Memory B cell (primary cell): ENCODE results near the gene DMD.

Source experiments
- ATAC-seq: fragments of 150-1000 bp; cut with Tn5 transposase; 2 replicates; pipeline ENCODE4 v1.10.0; 2021; ENCODE audit warnings: low read depth, mild to moderate bottlenecking, moderate library complexity
- DNase-seq, 2 donors: peaks; one replicate each; pipeline ENCODE4 v3.0.0; 2022; ENCODE audit warnings: low spot score in 2 of 2
- H3K27ac Mint-ChIP-seq: one replicate; pipeline ENCODE4 v1.8.0; 2022; ENCODE audit warnings: mild to moderate bottlenecking, moderate library complexity, mixed read lengths
- H3K27me3 Mint-ChIP-seq: one replicate; pipeline ENCODE4 v1.8.0; 2022; ENCODE audit warnings: mixed read lengths
- H3K36me3 Mint-ChIP-seq: one replicate; pipeline ENCODE4 v1.8.0; 2022; ENCODE audit warnings: mild to moderate bottlenecking, mixed read lengths
- H3K4me1 Mint-ChIP-seq: one replicate; pipeline ENCODE4 v1.8.0; 2022; ENCODE audit warnings: mixed read lengths
- H3K4me3 Mint-ChIP-seq: one replicate; pipeline ENCODE4 v1.8.0; 2022; ENCODE audit warnings: mild to moderate bottlenecking, moderate library complexity, mixed read lengths
- H3K9me3 Mint-ChIP-seq: one replicate; pipeline ENCODE4 v1.8.0; 2022; ENCODE audit warnings: mixed read lengths

DMD gene

DNA sequence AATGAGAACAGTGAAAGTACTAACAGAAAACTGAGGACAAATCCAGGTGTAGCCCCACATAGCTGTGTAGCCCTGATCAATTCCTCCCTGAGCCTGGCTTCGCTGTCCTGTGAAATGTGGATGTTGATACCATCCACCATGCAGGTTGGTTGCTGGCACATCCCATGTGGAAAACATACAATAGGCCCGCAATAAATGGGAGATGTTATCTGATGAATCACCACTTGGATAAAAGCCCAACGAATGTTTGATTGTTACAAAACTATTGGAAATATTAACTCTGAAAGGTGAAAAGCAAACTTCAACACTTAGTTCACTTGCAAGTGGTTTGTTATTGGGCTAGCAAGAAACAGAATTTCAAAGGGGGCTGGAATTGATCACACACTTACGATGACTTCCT, 1953.2 kb downstream of the DMD start:
- no peaks in the 10 kb centered on the region for H3K36me3 Mint-ChIP-seq
- no peaks in the 10 kb centered on the region for H3K9me3 Mint-ChIP-seq
- no peak overlapping the region for H3K4me3 Mint-ChIP-seq
- no peak for DNase-seq
- H3K27ac Mint-ChIP-seq = no peak overlapping the region
- ATAC-seq = no peak
- no peaks in the 10 kb centered on the region for H3K27me3 Mint-ChIP-seq
- no peaks in the 10 kb centered on the region for H3K4me1 Mint-ChIP-seq

DNA sequence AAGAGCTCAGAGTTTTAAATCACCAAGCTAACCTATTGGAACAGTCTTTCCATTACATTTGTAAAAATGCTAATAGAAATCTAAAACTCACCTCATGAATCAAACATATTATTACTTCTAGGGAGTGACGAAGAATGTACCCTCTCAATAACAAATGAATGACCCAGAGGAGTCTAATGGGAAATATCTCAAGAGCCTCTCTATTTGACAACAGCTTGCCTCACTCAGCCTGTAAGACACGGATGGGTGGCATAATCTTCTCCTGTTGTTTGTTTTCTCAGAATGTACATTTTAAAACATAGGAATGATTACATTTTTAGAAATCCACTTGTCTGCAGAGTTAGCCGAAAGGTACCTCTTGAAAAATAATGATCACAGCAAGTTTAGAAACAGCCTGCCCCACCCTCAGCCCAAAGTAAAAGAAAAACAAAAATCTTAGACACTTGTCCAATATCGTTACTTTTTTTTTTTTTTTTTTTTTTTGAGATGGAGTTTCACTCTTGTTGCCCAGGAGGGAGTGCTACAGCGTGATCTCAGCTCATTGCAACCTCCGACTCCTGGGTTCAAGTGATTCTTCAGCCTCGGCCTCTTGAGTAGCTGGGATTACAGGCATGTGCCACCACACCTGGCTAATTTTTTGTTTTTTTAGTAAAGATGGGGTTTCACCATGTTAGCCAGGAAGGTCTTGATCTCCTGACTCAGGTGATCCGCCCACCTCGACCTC, 1955.9 kb downstream of the DMD start:
- H3K9me3 Mint-ChIP-seq = no peaks in the 10 kb centered on the region
- no peak overlapping the region for H3K4me3 Mint-ChIP-seq
- no peak for DNase-seq
- H3K27ac Mint-ChIP-seq = no peak overlapping the region
- no peaks in the 10 kb centered on the region for H3K4me1 Mint-ChIP-seq
- no peaks in the 10 kb centered on the region for H3K27me3 Mint-ChIP-seq
- no peaks in the 10 kb centered on the region for H3K36me3 Mint-ChIP-seq
- ATAC-seq = no peak

DNA sequence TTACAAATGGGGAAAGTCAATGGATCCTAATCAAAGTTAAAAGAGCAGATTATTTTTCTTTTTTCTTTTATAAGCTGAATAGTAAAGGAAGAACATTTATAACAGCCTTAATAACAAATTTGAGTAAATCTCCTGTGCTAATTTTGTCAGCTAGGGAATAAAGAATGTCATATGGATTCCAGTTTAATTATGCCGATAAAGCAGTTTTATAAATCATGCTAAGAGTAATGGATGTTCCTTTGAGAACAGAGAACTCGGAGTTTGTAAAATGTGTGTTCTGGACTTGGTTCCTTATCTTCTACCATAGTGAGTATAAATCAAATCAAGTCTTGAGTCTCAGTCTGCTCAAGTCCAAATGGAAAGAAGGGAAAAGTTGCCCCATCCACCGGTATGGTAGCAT, 1959.2 kb downstream of the DMD start:
- H3K4me3 Mint-ChIP-seq = no peak overlapping the region
- no peak for DNase-seq
- H3K27ac Mint-ChIP-seq = no peak overlapping the region
- no peaks in the 10 kb centered on the region for H3K4me1 Mint-ChIP-seq
- ATAC-seq = no peak
- no peaks in the 10 kb centered on the region for H3K27me3 Mint-ChIP-seq
- H3K36me3 Mint-ChIP-seq = no peaks in the 10 kb centered on the region
- no peaks in the 10 kb centered on the region for H3K9me3 Mint-ChIP-seq

DNA sequence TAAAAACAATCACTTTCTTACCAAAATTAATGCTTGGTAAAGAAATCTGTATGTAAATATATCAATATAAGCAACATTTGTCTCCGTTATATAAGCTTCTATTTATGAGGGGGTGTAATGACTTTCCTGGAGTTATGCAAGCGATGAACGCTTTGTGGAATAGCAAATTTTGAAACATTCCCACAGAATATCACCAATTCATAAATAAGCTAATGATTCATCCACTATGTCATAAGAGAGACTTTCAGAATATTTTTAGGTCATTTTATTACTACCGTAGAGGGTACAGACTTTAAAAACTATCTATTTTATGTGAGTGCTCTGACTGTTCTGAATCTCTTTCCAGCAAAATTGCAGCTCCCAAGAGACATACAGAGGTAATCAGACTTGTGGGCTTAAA, 1960.0 kb downstream of the DMD start:
- DNase-seq (no peak), ATAC-seq (no peak)
- no peaks in the 10 kb centered on the region for H3K36me3 Mint-ChIP-seq
- H3K27ac Mint-ChIP-seq = no peak overlapping the region
- H3K9me3 Mint-ChIP-seq = no peaks in the 10 kb centered on the region
- no peaks in the 10 kb centered on the region for H3K4me1 Mint-ChIP-seq
- H3K4me3 Mint-ChIP-seq = no peak overlapping the region
- no peaks in the 10 kb centered on the region for H3K27me3 Mint-ChIP-seq

DNA sequence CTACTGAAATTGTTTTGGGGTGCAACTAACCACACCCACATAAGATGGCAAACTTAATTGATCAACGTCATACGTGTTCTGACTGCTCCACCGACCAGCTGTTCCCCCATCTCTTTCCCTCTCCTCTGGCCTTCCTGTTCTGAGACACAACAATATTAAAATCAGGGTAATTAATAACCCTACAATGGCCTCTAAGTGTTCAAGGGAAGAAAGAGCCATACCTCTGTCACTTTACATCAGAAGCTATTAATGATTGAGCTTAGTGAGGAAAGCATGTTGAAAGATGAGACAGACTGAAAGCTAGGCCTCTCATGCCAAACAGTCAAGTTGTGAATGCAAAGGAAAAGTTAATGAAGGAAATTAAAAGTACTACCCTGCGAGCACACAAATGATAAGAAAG, 1965.6 kb downstream of the DMD start:
- DNase-seq (no peak), ATAC-seq (no peak)
- no peaks in the 10 kb centered on the region for H3K36me3 Mint-ChIP-seq
- peaks cover 7% of the 10 kb centered on the region for H3K4me1 Mint-ChIP-seq
- peak overlapping the region; percentile 7 for H3K27ac Mint-ChIP-seq
- no peaks in the 10 kb centered on the region for H3K27me3 Mint-ChIP-seq
- no peaks in the 10 kb centered on the region for H3K9me3 Mint-ChIP-seq
- no peak overlapping the region for H3K4me3 Mint-ChIP-seq

DNA sequence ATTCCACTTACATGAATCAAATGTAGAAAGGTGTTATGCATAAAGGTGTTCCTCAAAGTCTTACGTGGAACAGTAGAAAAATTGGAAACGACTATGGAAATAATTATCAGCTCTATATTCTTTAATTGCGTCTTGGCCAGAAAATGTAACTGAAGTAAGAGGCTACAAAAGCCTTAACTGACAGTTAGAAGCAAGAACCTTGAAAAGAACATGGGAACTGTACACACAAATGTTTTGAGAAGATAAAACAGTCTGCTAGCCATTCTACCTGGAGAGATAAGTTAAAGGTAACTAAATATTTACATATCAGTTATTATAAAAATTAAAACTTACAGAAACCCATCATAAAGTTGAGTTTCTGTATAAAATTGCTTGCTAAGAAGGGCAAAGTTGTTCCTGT, 1967.5 kb downstream of the DMD start:
- no peak overlapping the region for H3K4me3 Mint-ChIP-seq
- H3K27ac Mint-ChIP-seq = no peak overlapping the region
- no peaks in the 10 kb centered on the region for H3K9me3 Mint-ChIP-seq
- H3K4me1 Mint-ChIP-seq = peaks cover 7% of the 10 kb centered on the region
- H3K27me3 Mint-ChIP-seq = no peaks in the 10 kb centered on the region
- no peaks in the 10 kb centered on the region for H3K36me3 Mint-ChIP-seq
- ATAC-seq = no peak
- DNase-seq = no peak

DNA sequence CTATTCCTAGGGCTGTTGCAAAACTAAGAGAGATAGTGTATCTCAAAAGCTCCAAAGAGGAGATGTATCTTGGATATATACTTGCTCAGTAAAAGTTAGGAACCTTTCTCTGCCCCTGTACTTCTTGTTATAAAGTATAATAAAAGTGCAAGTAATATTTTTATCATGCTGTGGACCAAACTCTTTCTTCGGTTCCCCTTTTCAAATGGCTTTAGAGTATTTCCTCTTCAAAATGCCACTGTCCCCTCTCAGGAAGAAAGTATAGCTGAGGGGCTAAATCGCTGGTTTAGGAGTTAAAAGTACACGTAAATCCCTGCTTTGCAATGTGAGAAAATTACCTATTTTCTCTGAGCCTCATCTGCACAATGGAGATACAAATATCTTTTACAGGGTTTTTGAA, 1970.4 kb downstream of the DMD start:
- Mint-ChIP-seq H3K36me3 (no peaks in the 10 kb centered on the region), H3K4me3 (no peak overlapping the region), H3K9me3 (no peaks in the 10 kb centered on the region), H3K4me1 (peaks cover 12% of the 10 kb centered on the region), H3K27me3 (no peaks in the 10 kb centered on the region), H3K27ac (no peak overlapping the region)
- no peak for DNase-seq
- no peak for ATAC-seq

DNA sequence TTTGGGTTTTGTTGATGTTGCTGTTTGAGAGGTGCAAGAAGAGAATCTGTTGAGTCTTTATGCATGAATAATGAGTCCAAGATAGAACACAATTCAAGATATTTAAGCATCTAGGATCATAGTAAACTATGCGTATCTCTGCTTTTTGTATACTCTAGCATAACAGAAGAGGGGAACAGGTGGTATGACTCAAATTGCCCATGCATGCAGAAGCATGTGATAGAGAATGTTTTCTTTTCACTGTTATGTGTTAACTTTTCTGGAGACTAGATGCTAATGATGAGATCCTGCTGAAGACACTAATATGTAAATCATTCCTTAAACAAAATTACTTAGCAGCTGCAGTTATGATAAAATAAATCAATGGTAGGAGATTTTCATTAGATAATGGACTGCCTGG, 1974.2 kb downstream of the DMD start:
- DNase-seq (no peak), ATAC-seq (peak; percentile 48)
- H3K27me3 Mint-ChIP-seq = no peaks in the 10 kb centered on the region
- H3K4me3 Mint-ChIP-seq = no peak overlapping the region
- no peaks in the 10 kb centered on the region for H3K9me3 Mint-ChIP-seq
- peak overlapping the region; percentile 67 for H3K27ac Mint-ChIP-seq
- no peaks in the 10 kb centered on the region for H3K36me3 Mint-ChIP-seq
- H3K4me1 Mint-ChIP-seq = peaks cover 13% of the 10 kb centered on the region

DNA sequence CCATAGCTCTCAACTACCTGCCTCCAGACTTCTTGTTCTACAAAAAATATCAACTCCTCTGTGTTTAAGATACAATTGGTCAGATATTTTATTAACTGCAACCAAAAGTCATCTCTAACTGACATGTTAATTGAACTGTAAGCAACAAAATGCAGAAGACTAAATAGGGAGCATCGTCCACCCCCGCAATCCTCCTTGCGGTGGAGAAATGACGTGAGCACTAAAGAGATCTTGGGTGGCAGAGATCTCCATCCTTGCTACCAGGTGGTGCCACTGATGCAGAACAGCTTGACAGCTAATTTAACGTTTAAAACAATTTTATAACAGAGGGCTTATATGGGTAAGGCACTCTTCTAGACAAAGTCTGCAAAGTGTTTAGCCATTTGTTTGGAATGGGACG, 1975.1 kb downstream of the DMD start:
- peak; percentile 87 for ATAC-seq
- Mint-ChIP-seq H3K27me3 (no peaks in the 10 kb centered on the region), H3K27ac (peak overlapping the region; percentile 67), H3K36me3 (no peaks in the 10 kb centered on the region), H3K9me3 (no peaks in the 10 kb centered on the region), H3K4me3 (peak overlapping the region; percentile 43), H3K4me1 (peaks cover 9% of the 10 kb centered on the region)
- DNase-seq = peak in 1 of 2 donors; percentile 10

DNA sequence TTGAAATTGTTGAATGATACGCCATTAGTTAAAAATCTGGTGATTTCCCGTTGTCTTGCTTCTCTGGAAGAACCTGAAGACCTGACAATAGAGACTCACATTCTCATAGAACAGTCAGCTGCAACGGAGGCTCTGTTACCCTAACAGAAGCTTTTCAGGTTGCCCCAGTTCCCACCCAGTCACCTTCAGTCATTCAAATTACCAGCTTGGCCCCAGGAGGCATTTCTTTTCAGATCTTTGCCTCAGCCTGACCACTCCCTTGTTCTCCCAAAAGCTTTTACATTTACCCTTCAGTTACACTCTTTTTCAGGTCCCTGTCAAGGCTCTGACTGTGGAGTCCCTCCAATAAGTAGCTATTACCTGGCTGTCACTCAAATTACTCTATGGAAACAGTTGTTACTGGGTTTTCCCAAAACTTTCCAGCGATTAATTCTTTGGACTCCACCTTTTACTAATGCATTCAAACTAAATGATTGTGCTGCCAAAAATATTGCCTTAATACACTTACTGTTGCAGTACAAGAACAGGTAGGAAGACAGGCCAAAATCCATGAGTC, 1977.3 kb downstream of the DMD start:
- Mint-ChIP-seq H3K4me1 (peaks cover 9% of the 10 kb centered on the region), H3K27ac (no peak overlapping the region), H3K9me3 (no peaks in the 10 kb centered on the region), H3K36me3 (no peaks in the 10 kb centered on the region), H3K27me3 (no peaks in the 10 kb centered on the region), H3K4me3 (no peak overlapping the region)
- no peak for DNase-seq
- no peak for ATAC-seq

DNA sequence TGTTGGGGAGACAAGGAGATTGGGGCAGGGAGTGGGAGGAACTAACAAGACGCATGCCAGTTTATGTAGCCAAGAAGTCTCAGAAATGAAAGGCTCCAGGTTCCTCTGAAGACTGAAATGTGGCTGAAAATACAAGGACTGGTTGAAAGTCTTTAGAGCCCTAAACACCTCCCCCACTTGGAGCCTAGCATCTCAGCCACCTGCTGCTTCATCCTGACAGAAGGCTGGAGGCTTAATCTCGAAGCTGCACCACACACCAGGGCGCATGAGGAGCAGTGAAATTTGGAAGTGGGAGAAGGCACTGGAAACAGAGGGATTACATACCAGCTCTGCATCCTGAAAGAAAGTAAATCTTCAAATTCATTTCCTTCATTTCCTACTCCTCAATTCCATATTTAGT, 1978.8 kb downstream of the DMD start:
- H3K4me1 Mint-ChIP-seq = peaks cover 13% of the 10 kb centered on the region
- no peaks in the 10 kb centered on the region for H3K36me3 Mint-ChIP-seq
- H3K4me3 Mint-ChIP-seq = no peak overlapping the region
- ATAC-seq = no peak
- no peaks in the 10 kb centered on the region for H3K27me3 Mint-ChIP-seq
- H3K27ac Mint-ChIP-seq = peak overlapping the region; percentile 10
- no peak for DNase-seq
- H3K9me3 Mint-ChIP-seq = no peaks in the 10 kb centered on the region

DNA sequence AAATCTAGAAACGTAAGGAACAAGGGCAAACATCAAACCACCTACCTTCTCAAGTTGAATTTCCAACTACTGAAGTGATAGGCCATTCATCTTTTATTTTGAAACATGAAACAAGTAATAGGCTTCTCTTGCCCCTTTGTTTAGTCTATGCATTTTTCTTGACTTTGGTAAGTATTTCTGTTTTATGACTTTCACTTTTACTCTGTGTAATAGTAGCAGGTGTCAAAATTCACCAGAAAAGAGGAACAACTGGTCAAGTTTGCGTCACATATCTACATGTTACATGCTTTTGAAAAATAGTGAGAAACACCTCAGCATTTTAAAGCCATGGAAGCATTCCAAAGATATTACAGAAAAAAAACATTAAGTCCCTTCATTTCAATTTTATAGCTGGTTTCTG, 1982.4 kb downstream of the DMD start:
- H3K36me3 Mint-ChIP-seq = peaks cover 2% of the 10 kb centered on the region
- ATAC-seq = peak; percentile 94
- H3K27me3 Mint-ChIP-seq = no peaks in the 10 kb centered on the region
- H3K4me3 Mint-ChIP-seq = peak overlapping the region; percentile 53
- peak in 1 of 2 donors; percentile 19 for DNase-seq
- peak overlapping the region; percentile 93 for H3K27ac Mint-ChIP-seq
- peaks cover 10% of the 10 kb centered on the region for H3K4me1 Mint-ChIP-seq
- H3K9me3 Mint-ChIP-seq = no peaks in the 10 kb centered on the region

DNA sequence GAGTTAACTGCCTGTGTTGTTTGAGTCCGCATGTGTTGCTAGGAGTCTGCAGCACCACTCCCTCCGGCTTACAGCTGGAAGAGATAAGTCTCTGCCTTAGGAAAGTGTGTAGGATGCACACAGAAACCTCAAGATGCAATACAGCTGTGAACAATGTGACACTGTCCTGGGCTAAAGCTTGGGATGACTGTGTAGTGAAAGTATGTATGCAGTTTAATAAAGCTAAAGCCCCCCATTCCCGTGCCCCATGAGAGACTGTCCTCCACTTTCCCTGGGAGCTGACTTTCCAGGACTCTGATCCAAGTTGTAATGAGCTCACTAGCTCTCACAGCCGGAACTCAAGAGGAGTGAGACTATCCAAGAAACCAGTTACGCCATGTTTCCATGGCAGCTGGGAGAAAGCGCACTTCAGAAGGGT, 1982.9 kb downstream of the DMD start:
- peak overlapping the region; percentile 53 for H3K4me3 Mint-ChIP-seq
- no peak for DNase-seq

DNA sequence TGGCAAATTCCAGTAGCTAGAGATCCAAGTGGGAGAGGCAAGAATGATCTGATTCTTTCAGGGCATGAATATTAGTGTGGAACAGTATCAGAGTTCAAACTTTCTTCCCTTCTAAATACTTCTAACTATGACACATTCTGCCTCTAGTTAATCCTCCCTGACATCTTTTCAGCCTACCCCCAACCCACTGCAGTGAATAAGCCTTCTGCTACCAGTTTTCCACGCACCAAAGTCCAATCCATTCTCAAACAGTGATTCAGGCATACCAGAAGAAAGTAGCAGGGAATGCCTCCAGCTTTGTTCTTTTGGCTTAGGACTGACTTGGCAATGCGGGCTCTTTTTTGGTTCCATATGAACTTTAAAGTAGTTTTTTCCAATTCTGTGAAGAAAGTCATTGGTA, 1984.1 kb downstream of the DMD start:
- DNase-seq = no peak
- no peak overlapping the region for H3K4me3 Mint-ChIP-seq
- no peak overlapping the region for H3K27ac Mint-ChIP-seq
- no peaks in the 10 kb centered on the region for H3K9me3 Mint-ChIP-seq
- no peaks in the 10 kb centered on the region for H3K27me3 Mint-ChIP-seq
- no peak for ATAC-seq
- H3K4me1 Mint-ChIP-seq = peaks cover 10% of the 10 kb centered on the region
- peaks cover 2% of the 10 kb centered on the region for H3K36me3 Mint-ChIP-seq

More for the DNA sequence above, 1982.9 kb downstream of the DMD start:
- Mint-ChIP-seq H3K36me3 (peaks cover 2% of the 10 kb centered on the region), H3K27ac (peak overlapping the region; percentile 93), H3K4me1 (peaks cover 10% of the 10 kb centered on the region), H3K9me3 (no peaks in the 10 kb centered on the region), H3K27me3 (no peaks in the 10 kb centered on the region)
- ATAC-seq = peak; percentile 14

DNA sequence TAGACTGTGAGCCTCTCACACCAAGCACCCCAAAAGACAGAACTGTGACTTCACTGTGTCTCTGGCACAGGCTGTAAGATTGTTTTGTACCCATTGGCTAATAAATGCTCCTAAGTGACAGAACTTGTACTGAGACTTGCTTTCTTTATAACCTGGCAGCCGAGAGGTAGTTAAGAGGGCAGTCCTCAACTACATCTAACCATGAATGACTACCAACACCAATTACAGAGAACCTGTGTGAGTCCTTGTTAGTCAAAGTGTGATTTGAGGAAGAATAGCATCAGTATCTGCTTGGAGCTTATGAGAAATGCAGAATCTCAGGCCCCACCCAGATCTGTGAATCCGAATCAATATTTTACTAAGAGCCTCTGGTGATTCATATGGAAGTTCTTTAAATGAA, 1985.5 kb downstream of the DMD start:
- Mint-ChIP-seq H3K27me3 (no peaks in the 10 kb centered on the region), H3K4me1 (peaks cover 10% of the 10 kb centered on the region), H3K36me3 (peaks cover 2% of the 10 kb centered on the region), H3K27ac (no peak overlapping the region), H3K9me3 (no peaks in the 10 kb centered on the region), H3K4me3 (no peak overlapping the region)
- ATAC-seq (no peak), DNase-seq (no peak)
